ENCODE results near the gene SCN1A. TPM values are rescaled to one million over a fixed set of nuclear protein-coding genes. Genes with fewer than 3 reads are reported as not detected.

The SCN1A gene
- polyA plus RNA-seq, 1 of the 3 experiments (the other 2 are of a cell fraction) = not detected

DNA sequence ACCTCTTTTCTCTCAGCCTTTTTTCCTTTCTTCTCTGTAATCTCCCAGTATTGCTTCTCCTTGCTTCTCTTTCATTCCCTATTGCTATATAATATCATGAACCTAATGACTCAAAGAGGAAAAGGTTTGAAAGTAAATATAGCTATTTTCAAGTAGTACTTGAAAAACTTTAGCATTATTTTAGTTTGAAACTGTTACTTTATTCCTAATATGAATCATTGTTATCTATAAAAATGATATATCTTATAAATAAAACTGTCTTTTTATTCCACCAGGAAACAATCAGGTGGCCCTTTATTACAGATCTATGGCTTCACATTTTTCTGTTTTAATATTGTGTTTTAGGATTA lies 311 bp upstream of the SCN1A start:
- TF ChIP-seq, protein P1, sequence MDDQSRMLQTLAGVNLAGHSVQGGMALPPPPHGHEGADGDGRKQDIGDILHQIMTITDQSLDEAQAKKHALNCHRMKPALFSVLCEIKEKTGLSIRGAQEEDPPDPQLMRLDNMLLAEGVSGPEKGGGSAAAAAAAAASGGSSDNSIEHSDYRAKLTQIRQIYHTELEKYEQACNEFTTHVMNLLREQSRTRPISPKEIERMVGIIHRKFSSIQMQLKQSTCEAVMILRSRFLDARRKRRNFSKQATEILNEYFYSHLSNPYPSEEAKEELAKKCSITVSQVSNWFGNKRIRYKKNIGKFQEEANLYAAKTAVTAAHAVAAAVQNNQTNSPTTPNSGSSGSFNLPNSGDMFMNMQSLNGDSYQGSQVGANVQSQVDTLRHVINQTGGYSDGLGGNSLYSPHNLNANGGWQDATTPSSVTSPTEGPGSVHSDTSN (IDR thresholded peaks at IDR 0.05) = no peak
- no peak for TF ChIP-seq RCOR1 (IDR thresholded peaks at IDR 0.05; ENCODE audit: low read length)
- TF ChIP-seq RXRA (IDR thresholded peaks at IDR 0.05; ENCODE audit: borderline replicate concordance, low read depth) = no peak
- TF ChIP-seq, protein P2, sequence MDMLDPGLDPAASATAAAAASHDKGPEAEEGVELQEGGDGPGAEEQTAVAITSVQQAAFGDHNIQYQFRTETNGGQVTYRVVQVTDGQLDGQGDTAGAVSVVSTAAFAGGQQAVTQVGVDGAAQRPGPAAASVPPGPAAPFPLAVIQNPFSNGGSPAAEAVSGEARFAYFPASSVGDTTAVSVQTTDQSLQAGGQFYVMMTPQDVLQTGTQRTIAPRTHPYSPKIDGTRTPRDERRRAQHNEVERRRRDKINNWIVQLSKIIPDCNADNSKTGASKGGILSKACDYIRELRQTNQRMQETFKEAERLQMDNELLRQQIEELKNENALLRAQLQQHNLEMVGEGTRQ (IDR thresholded peaks at IDR 0.05; ENCODE audit: borderline replicate concordance, low read depth, low read length) = no peak
- no peak for TF ChIP-seq RAD21 (IDR thresholded peaks at IDR 0.05; ENCODE audit: low read length)
- TF ChIP-seq, protein P3, sequence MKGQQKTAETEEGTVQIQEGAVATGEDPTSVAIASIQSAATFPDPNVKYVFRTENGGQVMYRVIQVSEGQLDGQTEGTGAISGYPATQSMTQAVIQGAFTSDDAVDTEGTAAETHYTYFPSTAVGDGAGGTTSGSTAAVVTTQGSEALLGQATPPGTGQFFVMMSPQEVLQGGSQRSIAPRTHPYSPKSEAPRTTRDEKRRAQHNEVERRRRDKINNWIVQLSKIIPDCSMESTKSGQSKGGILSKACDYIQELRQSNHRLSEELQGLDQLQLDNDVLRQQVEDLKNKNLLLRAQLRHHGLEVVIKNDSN (IDR thresholded peaks at IDR 0.05; ENCODE audit: borderline replicate concordance, low read depth) = no peak
- no peak for TF ChIP-seq YY1 (IDR thresholded peaks at IDR 0.05; ENCODE audit: low read depth)
- no peak for TF ChIP-seq FOSL2 (IDR thresholded peaks at IDR 0.05; ENCODE audit: borderline replicate concordance, low read depth)
- TF ChIP-seq JUND (IDR thresholded peaks at IDR 0.05) = no peak
- no peak for TF ChIP-seq EZH2phosphoT487 (IDR thresholded peaks at IDR 0.05; ENCODE audit: borderline replicate concordance, low read depth)
- no peak for TF ChIP-seq NRF1 (IDR thresholded peaks at IDR 0.05; ENCODE audit: low read depth, low read length)
- no peak for TF ChIP-seq FOXJ3 (CRISPR knock-in tag; IDR thresholded peaks at IDR 0.05)
- no peak for TF ChIP-seq GABPA (IDR thresholded peaks at IDR 0.05; ENCODE audit: low read depth)
- Histone ChIP-seq H4K20me1 (ENCODE audit: insufficient read depth) (no peaks in the 10 kb centered on the region), H3F3A (replicated peaks; ENCODE audit: insufficient read depth) (no peaks in the 10 kb centered on the region), H3K9me2 (no peaks in the 10 kb centered on the region), H3K27me3 (ENCODE audit: insufficient read depth) (no peaks in the 10 kb centered on the region), H2AFZ (ENCODE audit: low read depth) (no peak overlapping the region), H3K9me3 (no peaks in the 10 kb centered on the region), H3K4me3 (ENCODE audit: low read depth in 2 of 2, low read length in 1 of 2) (no peak overlapping the region), H3K4me2 (no peak overlapping the region), H3K27ac (ENCODE audit: low read depth in 2 of 2, low read length in 1 of 2) (no peak overlapping the region), H3K9ac (no peak overlapping the region), H3K79me2 (ENCODE audit: insufficient read depth) (no peaks in the 10 kb centered on the region), H3K36me3 (replicated peaks in 1 of 2; ENCODE audit: control insufficient read depth in 1 of 2, insufficient read depth in 2 of 2, low read length in 1 of 2) (no peaks in the 10 kb centered on the region), H3K4me1 (ENCODE audit: control insufficient read depth in 1 of 2, insufficient read depth in 2 of 2, low read depth in 1 of 2, low read length in 1 of 2) (peaks cover 0 to 5% of the 10 kb centered on the region in 2 experiments; a peak in 2 of 4 replicates)
- POLR2A ChIA-PET = no interaction called here
- no peak for DNase-seq
- CTCF ChIA-PET = interaction anchor here (0.8 to 4.0 kb wide), 28 partner anchors 8 to 388 kb away, joined by 3 to 48 read pairs (median 6); partner anchors contain the start of gene TTC21B

GRCh38 chr2:166126007-166126639 lies 1.7 kb downstream of the SCN1A start:
- 86% methylated on average over 6 of the region's 6 CpGs for WGBS (ENCODE audit: low lambda C conversion rate)
- Histone ChIP-seq H3F3A (replicated peaks; ENCODE audit: insufficient read depth) (no peaks in the 10 kb centered on the region), H3K27me3 (ENCODE audit: insufficient read depth) (no peaks in the 10 kb centered on the region), H3K9ac (no peak overlapping the region), H2AFZ (ENCODE audit: low read depth) (no peak overlapping the region), H3K4me2 (no peak overlapping the region), H4K20me1 (ENCODE audit: insufficient read depth) (no peaks in the 10 kb centered on the region), H3K79me2 (ENCODE audit: insufficient read depth) (no peaks in the 10 kb centered on the region), H3K9me3 (no peaks in the 10 kb centered on the region), H3K4me1 (ENCODE audit: control insufficient read depth in 1 of 2, insufficient read depth in 2 of 2, low read depth in 1 of 2, low read length in 1 of 2) (peaks cover 0 to 3% of the 10 kb centered on the region in 2 experiments; a peak in 2 of 4 replicates), H3K4me3 (ENCODE audit: low read depth in 2 of 2, low read length in 1 of 2) (no peak overlapping the region), H3K27ac (ENCODE audit: low read depth in 2 of 2, low read length in 1 of 2) (no peak overlapping the region), H3K36me3 (replicated peaks in 1 of 2; ENCODE audit: control insufficient read depth in 1 of 2, insufficient read depth in 2 of 2, low read length in 1 of 2) (no peaks in the 10 kb centered on the region), H3K9me2 (no peaks in the 10 kb centered on the region)
- no peak for DNase-seq
- TF ChIP-seq, protein P4, sequence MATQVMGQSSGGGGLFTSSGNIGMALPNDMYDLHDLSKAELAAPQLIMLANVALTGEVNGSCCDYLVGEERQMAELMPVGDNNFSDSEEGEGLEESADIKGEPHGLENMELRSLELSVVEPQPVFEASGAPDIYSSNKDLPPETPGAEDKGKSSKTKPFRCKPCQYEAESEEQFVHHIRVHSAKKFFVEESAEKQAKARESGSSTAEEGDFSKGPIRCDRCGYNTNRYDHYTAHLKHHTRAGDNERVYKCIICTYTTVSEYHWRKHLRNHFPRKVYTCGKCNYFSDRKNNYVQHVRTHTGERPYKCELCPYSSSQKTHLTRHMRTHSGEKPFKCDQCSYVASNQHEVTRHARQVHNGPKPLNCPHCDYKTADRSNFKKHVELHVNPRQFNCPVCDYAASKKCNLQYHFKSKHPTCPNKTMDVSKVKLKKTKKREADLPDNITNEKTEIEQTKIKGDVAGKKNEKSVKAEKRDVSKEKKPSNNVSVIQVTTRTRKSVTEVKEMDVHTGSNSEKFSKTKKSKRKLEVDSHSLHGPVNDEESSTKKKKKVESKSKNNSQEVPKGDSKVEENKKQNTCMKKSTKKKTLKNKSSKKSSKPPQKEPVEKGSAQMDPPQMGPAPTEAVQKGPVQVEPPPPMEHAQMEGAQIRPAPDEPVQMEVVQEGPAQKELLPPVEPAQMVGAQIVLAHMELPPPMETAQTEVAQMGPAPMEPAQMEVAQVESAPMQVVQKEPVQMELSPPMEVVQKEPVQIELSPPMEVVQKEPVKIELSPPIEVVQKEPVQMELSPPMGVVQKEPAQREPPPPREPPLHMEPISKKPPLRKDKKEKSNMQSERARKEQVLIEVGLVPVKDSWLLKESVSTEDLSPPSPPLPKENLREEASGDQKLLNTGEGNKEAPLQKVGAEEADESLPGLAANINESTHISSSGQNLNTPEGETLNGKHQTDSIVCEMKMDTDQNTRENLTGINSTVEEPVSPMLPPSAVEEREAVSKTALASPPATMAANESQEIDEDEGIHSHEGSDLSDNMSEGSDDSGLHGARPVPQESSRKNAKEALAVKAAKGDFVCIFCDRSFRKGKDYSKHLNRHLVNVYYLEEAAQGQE (IDR thresholded peaks at IDR 0.05; ENCODE audit: low read depth, low read length) = no peak
- TF ChIP-seq NRF1 (IDR thresholded peaks at IDR 0.05; ENCODE audit: low read depth, low read length) = no peak
- no peak for TF ChIP-seq POLR2AphosphoS5 (IDR thresholded peaks at IDR 0.05; ENCODE audit: low read depth, low read length)
- no peak for TF ChIP-seq TEAD4 (IDR thresholded peaks at IDR 0.05; ENCODE audit: borderline replicate concordance, insufficient read depth)
- TF ChIP-seq RCOR1 (IDR thresholded peaks at IDR 0.05; ENCODE audit: low read length) = no peak
- ChIA-PET CTCF (interaction anchor here (0.9 to 4.0 kb wide), 4 partner anchors 19 to 68 kb away, joined by 3 to 48 read pairs (median 9); no protein-coding TSS in a partner anchor), POLR2A (no interaction called here)

All from SK-N-SH (cell line).